Endothelial cell of umbilical vein (primary cell): ENCODE measurements around the gene EIF3B. TPM values are rescaled to one million over a fixed set of nuclear protein-coding genes. Genes with fewer than 3 reads are reported as not detected.

Source experiments
- BruUV-seq: library from RNA; stranded (reverse); fragments of 400-500 nt; replicated peaks from 2 replicates; lab custom pipeline; 2021; lab: Mats Ljungman, UMichigan
- CTCF ChIA-PET: fragments of 300-600, 350-600 bp; sonication (Branson Sonifier 250); formaldehyde crosslinking; loops from one replicate; lab custom pipeline; 2021; ENCODE audit warnings: antibody characterized with exemption, inconsistent platforms; lab: Charles Lee
- POLR2A ChIA-PET: fragments of 300-600, 350-600 bp; sonication (Branson Sonifier 250); formaldehyde crosslinking; loops from one replicate; lab custom pipeline; 2021; ENCODE audit warnings: antibody characterized with exemption, inconsistent platforms; lab: Charles Lee
- DNase-seq: peaks from one replicate; pipeline ENCODE4 v3.0.0-alpha.2; 2011; ENCODE audit warnings: low read depth, low spot score
- FAIRE-seq: peaks from 2 replicates; lab custom pipeline; 2011; peaks lifted over from hg19 to GRCh38; lab: Jason Lieb, UNC
- H2AFZ ChIP-seq: 2 replicates; pipeline ENCODE4 v1.6.0; 2012; ENCODE audit warnings: low read depth, low read length, control low read depth, inconsistent platforms
- H3K27ac ChIP-seq: 2 replicates; pipeline ENCODE4 v1.5.1; 2011; ENCODE audit warnings: low read depth, mild to moderate bottlenecking, control low read depth, low read length, moderate library complexity; ENCODE audit not compliant: insufficient read depth
- H3K27me3 ChIP-seq, 2 experiments: 2 replicates each; pipeline versions ENCODE4 v1.6.0 to v1.6.1; 2011; ENCODE audit warnings: low read length in 2 of 2, mixed read lengths in 1 of 2; ENCODE audit not compliant: control insufficient read depth in 2 of 2, insufficient read depth in 2 of 2
- H3K36me3 ChIP-seq, 2 experiments: 2 replicates in 1 of 2; 3 replicates in 1 of 2; pipeline ENCODE4 v1.5.1; 2011; ENCODE audit warnings: low read length in 2 of 2, mild to moderate bottlenecking in 1 of 2, moderate library complexity in 1 of 2; ENCODE audit not compliant: control insufficient read depth in 2 of 2, insufficient read depth in 2 of 2; ENCODE audit errors: extremely low read depth in 1 of 2
- H3K4me1 ChIP-seq: 3 replicates; pipeline ENCODE4 v1.5.1; 2011; ENCODE audit warnings: mild to moderate bottlenecking, low read length; ENCODE audit not compliant: control insufficient read depth, insufficient read depth; ENCODE audit errors: extremely low read depth
- H3K4me2 ChIP-seq: 2 replicates; pipeline ENCODE4 v1.6.1; 2011; ENCODE audit warnings: low read length, control low read depth, mixed read lengths; ENCODE audit not compliant: insufficient read depth
- H3K4me3 ChIP-seq, 3 experiments: fragments of 200-600 bp in 1 of 3; sonication (generic), shearing (Covaris generic) in 1 of 3; replicated peaks in 1 of 3; 2 replicates each; pipeline ENCODE4 v1.5.1; 2011 to 2016; ENCODE audit warnings: control low read depth in 3 of 3, low read length in 3 of 3, mild to moderate bottlenecking in 2 of 3, inconsistent platforms in 1 of 3, low read depth in 1 of 3, moderate library complexity in 1 of 3; ENCODE audit not compliant: insufficient read depth in 1 of 3
- H3K79me2 ChIP-seq: 2 replicates; pipeline ENCODE4 v1.6.0; 2012; ENCODE audit warnings: low read length, inconsistent platforms; ENCODE audit not compliant: control insufficient read depth, insufficient read depth
- H3K9ac ChIP-seq: replicated peaks from 2 replicates; pipeline ENCODE3; 2011; ENCODE audit warnings: low read length, control low read depth; ENCODE audit not compliant: insufficient read depth; ENCODE audit errors: extremely low read depth
- H3K9me1 ChIP-seq: replicated peaks from 3 replicates; pipeline ENCODE4 v1.6.0; 2011; ENCODE audit warnings: mild to moderate bottlenecking, low read length; ENCODE audit not compliant: control insufficient read depth, insufficient read depth; ENCODE audit errors: extremely low read depth
- H3K9me3 ChIP-seq: replicated peaks from 2 replicates; pipeline ENCODE4 v1.5.1; 2012; ENCODE audit warnings: low read length, inconsistent platforms; ENCODE audit not compliant: control insufficient read depth, insufficient read depth
- H4K20me1 ChIP-seq: replicated peaks from 2 replicates; pipeline ENCODE3; 2011; ENCODE audit warnings: mild to moderate bottlenecking, low read length; ENCODE audit not compliant: control insufficient read depth, insufficient read depth; ENCODE audit errors: extremely low read depth
- EZH2 ChIP-seq: IDR thresholded peaks from 2 replicates; pipeline ENCODE4 v1.6.1; 2012; ENCODE audit warnings: borderline replicate concordance, low read depth, mild to moderate bottlenecking, moderate library complexity, low read length, inconsistent platforms; ENCODE audit not compliant: severe bottlenecking
- FOS ChIP-seq: IDR thresholded peaks from 2 replicates; pipeline ENCODE4 v1.6.1; 2011; ENCODE audit warnings: mild to moderate bottlenecking, low read length, moderate library complexity, borderline replicate concordance; ENCODE audit not compliant: insufficient read depth
- GATA2 ChIP-seq: IDR thresholded peaks from 2 replicates; pipeline ENCODE4 v1.7.0; 2011; ENCODE audit warnings: low read depth, mild to moderate bottlenecking, moderate library complexity, mixed read lengths, low read length; ENCODE audit not compliant: insufficient read length, insufficient read depth
- JUN ChIP-seq: IDR thresholded peaks from 2 replicates; pipeline ENCODE4 v1.6.1; 2011; ENCODE audit warnings: borderline replicate concordance, low read depth; ENCODE audit not compliant: insufficient read length, insufficient read depth
- MYC ChIP-seq: IDR thresholded peaks from one replicate; pipeline ENCODE4 v1.6.1; 2011; ENCODE audit warnings: mild to moderate bottlenecking, low read depth, low read length
- POLR2A ChIP-seq: IDR thresholded peaks from 2 replicates; pipeline ENCODE4 v1.6.1; 2012; ENCODE audit warnings: low read depth, mild to moderate bottlenecking, control low read depth, low read length
- POLR2AphosphoS5 ChIP-seq: IDR thresholded peaks from 2 replicates; pipeline ENCODE4 v1.6.1; 2012; ENCODE audit warnings: low read depth, mild to moderate bottlenecking, control low read depth, low read length, moderate library complexity; ENCODE audit not compliant: insufficient read depth
- dilution Hi-C: fragments of 300-500 bp; cut with MboI; formaldehyde crosslinking; loops from one replicate; pipeline ENCODE4 v1.15.0; 2019; ENCODE audit warnings: low sequenced_read_pairs; ENCODE audit not compliant: extremely low pct_ligation_motif_present
- intact Hi-C: fragments of 100-400 bp; cut with micrococcal nuclease; formaldehyde crosslinking; loops from one replicate; pipeline ENCODE4 v1.10.0; 2022
- polyA plus RNA-seq, 4 experiments: library from polyadenylated mRNA; depleted of rRNA in 3 of 4; stranded (reverse) in 3 of 4; unstranded in 1 of 4; fragments of >200 nt; gene quantifications; 2 replicates each; pipeline versions ENCODE4 v1.2.1 to v1.2.3, GENCODE V29; 2011 to 2012; ENCODE audit warnings: missing spikeins in 1 of 4
- total RNA-seq: library from RNA; stranded (reverse); gene quantifications from 2 replicates; pipeline ENCODE4 v1.2.3, GENCODE V29; 2021
- TF ChIP-seq, protein P1 (sequence below), 2 donors: IDR thresholded peaks; 1 replicate in 1 of 2; 2 replicates in 1 of 2; pipeline ENCODE4 v1.5.1; 2011; ENCODE audit warnings: low read length in 2 of 2, mild to moderate bottlenecking in 2 of 2, moderate library complexity in 2 of 2, control low read depth in 1 of 2, inconsistent platforms in 1 of 2, low read depth in 1 of 2; ENCODE audit not compliant: insufficient read depth in 1 of 2; ENCODE audit errors: extremely low read depth in 1 of 2
- TF ChIP-seq, protein P2 (sequence below): IDR thresholded peaks from 2 replicates; pipeline ENCODE4 v1.6.1; 2011; ENCODE audit not compliant: insufficient read depth, insufficient read length

The EIF3B gene
- total and polyA plus RNA-seq, 2 donors (not counting 3 experiments of a cell fraction or from before 2014, with no cell fraction given) = 104 to 207 TPM

DNA sequence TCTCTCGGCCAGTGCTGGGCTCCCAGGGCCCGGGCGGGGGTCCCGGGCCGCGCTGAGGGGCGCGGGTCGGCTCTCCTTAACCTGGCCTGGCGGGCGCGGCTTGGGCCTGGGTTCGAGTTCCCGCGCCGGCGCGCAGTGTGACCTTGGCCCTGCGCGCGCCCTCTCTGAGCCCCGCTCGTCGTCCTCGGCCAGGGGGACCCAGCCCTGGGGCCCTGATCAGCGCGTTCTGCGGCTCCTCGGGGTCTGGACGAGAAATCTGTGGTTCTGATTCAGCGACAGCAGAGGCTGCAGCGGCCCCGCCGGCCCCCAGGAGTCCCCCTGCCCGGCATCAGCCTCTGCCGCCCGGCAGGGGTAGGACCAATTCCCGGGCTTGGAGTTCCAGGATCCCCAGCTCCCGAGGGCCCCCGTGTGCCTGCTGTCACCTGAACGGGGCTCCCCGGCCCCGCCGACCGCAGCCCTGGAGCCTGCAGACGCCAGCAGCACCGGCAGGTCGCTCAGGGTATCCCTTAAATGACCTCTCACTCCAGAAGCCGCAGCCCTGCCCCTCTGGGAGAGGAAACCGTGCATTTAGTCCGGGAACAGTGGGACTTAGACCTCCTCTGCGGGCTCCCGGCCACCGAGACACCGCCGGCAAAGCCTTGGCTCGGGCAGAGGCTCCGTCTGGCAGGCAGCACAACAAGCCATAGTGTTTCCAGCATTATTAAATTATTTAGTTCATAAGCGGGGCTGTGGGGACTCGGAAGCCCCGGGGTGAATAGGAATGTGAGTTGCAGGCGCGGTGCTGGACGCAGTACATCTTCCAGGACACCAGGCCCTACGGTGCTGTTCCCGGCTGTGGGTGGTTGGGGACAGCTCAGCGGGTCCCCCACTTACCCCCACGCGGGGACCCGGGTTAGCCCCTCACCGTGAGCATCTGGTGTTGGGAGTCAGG lies 49.4 kb downstream of the EIF3B start:
- Histone ChIP-seq H3K4me3 (peak overlapping the region; percentile 68 to 75 (median 68)), H3K36me3 (no peaks in the 10 kb centered on the region), H3K9ac (peak overlapping the region; percentile 80), H4K20me1 (no peaks in the 10 kb centered on the region), H2AFZ (peak overlapping the region; percentile 71), H3K27ac (no peak overlapping the region), H3K27me3 (no peaks in the 10 kb centered on the region), H3K4me2 (peak overlapping the region; percentile 84), H3K79me2 (peaks cover 5% of the 10 kb centered on the region), H3K9me1 (no peaks in the 10 kb centered on the region), H3K9me3 (no peaks in the 10 kb centered on the region), H3K4me1 (peaks cover 28% of the 10 kb centered on the region)
- intact Hi-C loops (loop anchor here (1.0 to 10.0 kb wide), 4 partner anchors 27 to 227 kb away; partner anchors contain the start of genes EIF3B and TTYH3), dilution Hi-C loops (no loop called here)
- TF ChIP-seq POLR2AphosphoS5 (no peak), POLR2A (no peak)
- TF ChIP-seq, protein P1, sequence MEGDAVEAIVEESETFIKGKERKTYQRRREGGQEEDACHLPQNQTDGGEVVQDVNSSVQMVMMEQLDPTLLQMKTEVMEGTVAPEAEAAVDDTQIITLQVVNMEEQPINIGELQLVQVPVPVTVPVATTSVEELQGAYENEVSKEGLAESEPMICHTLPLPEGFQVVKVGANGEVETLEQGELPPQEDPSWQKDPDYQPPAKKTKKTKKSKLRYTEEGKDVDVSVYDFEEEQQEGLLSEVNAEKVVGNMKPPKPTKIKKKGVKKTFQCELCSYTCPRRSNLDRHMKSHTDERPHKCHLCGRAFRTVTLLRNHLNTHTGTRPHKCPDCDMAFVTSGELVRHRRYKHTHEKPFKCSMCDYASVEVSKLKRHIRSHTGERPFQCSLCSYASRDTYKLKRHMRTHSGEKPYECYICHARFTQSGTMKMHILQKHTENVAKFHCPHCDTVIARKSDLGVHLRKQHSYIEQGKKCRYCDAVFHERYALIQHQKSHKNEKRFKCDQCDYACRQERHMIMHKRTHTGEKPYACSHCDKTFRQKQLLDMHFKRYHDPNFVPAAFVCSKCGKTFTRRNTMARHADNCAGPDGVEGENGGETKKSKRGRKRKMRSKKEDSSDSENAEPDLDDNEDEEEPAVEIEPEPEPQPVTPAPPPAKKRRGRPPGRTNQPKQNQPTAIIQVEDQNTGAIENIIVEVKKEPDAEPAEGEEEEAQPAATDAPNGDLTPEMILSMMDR (IDR thresholded peaks at IDR 0.05; ENCODE audit: extremely low read depth in 1 of 2, insufficient read depth in 1 of 2, low read depth in 1 of 2, low read length in 2 of 2) = peak; percentile 7 to 41
- POLR2A ChIA-PET = no interaction called here
- no peak for FAIRE-seq
- BruUV-seq = no TSS peak
- DNase-seq = peak; percentile 42
- CTCF ChIA-PET = interaction anchor here (1.0 to 2.5 kb wide), 5 partner anchors 10 to 65 kb away, joined by 5 to 11 read pairs (median 5); no protein-coding TSS in a partner anchor

DNA sequence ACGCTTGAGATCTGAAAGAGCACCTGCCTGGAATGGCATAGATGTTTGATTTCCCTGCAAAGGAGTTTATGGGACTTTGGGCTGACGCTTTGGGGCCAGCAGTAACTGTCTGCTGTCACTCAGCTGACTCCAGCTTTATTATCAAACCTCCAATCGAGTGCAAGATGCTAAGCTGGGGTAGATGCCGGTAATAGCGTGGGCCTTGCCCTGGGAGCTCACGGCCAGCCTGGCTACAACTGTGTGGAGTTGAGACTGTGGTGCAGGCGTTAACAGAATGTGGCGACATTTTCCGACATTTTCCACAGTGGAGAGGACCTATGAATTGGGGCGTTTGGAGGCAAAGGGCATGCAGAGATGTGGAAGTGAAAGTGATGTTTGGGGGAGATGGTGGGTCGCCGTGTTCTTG lies 50.1 kb downstream of the EIF3B start:
- ChIA-PET POLR2A (no interaction called here), CTCF (interaction anchor here (0.6 to 2.5 kb wide), 2 partner anchors 8 to 65 kb away, joined by 3 to 11 read pairs; no protein-coding TSS in a partner anchor)
- FAIRE-seq (peak; percentile 4), DNase-seq (no peak)
- dilution Hi-C loops = no loop called here
- Histone ChIP-seq H3K36me3 (no peaks in the 10 kb centered on the region), H3K4me2 (peak overlapping the region; percentile 84), H3K4me3 (peak overlapping the region in 2 of 3 experiments; percentile 68), H3K4me1 (peaks cover 28% of the 10 kb centered on the region), H3K27ac (no peak overlapping the region), H4K20me1 (no peaks in the 10 kb centered on the region), H3K27me3 (no peaks in the 10 kb centered on the region), H2AFZ (no peak overlapping the region), H3K79me2 (peaks cover 5% of the 10 kb centered on the region), H3K9ac (peak overlapping the region; percentile 80), H3K9me1 (no peaks in the 10 kb centered on the region), H3K9me3 (no peaks in the 10 kb centered on the region)
- TF ChIP-seq, protein P2, sequence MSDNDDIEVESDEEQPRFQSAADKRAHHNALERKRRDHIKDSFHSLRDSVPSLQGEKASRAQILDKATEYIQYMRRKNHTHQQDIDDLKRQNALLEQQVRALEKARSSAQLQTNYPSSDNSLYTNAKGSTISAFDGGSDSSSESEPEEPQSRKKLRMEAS = no peak
- no peak for TF ChIP-seq FOS
- no peak for TF ChIP-seq POLR2AphosphoS5
- no peak for TF ChIP-seq POLR2A
- TF ChIP-seq GATA2 = no peak
- TF ChIP-seq JUN = no peak
- TF ChIP-seq, protein P1 (IDR thresholded peaks at IDR 0.05; ENCODE audit: extremely low read depth in 1 of 2, insufficient read depth in 1 of 2, low read depth in 1 of 2, low read length in 2 of 2) = no peak
- TF ChIP-seq EZH2 = no peak
- TF ChIP-seq MYC = no peak
- intact Hi-C loops = loop anchor here (1.0 to 10.0 kb wide), 2 partner anchors 27 to 120 kb away; no protein-coding TSS in a partner anchor
- BruUV-seq = TSS peak; percentile 26
